Caco-2 (cell line): Measurements from ENCODE around the gene DENND2C. TPM values are rescaled to one million over a fixed set of nuclear protein-coding genes. Genes with fewer than 3 reads are reported as not detected.

ENCODE experiments used
- BruUV-seq: library from RNA; stranded (reverse); fragments of 400-500 nt; replicated peaks from 2 replicates; lab custom pipeline; 2021; lab: Mats Ljungman, UMichigan
- CTCF ChIA-PET: fragments of 300-600 bp; sonication (Branson Sonifier 250); formaldehyde crosslinking; loops from one replicate; lab custom pipeline; 2022; ENCODE audit warnings: antibody characterized with exemption; lab: Charles Lee
- POLR2A ChIA-PET: fragments of 300-600 bp; sonication (Branson Sonifier 250); formaldehyde crosslinking; loops from one replicate; lab custom pipeline; 2022; ENCODE audit warnings: antibody characterized with exemption; lab: Charles Lee
- DNase-seq, 2 experiments: peaks; one replicate each; pipeline versions ENCODE4 v3.0.0 to v3.0.0-alpha.2; 2020 to 2022
- H3K27me3 ChIP-seq: replicated peaks from 2 replicates; pipeline ENCODE4 v1.6.0; 2011; ENCODE audit warnings: low read length; ENCODE audit not compliant: control insufficient read depth, insufficient read depth
- H3K36me3 ChIP-seq: 2 replicates; pipeline ENCODE4 v1.5.1; 2011; ENCODE audit warnings: low read length; ENCODE audit not compliant: control insufficient read depth, insufficient read depth
- H3K4me1 ChIP-seq: fragments of 250-450 bp; sonication (Bioruptor Pico); 2 replicates; pipeline ENCODE4 v1.5.1; 2020; ENCODE audit warnings: mild to moderate bottlenecking
- H3K4me3 ChIP-seq: 2 replicates; pipeline ENCODE4 v1.5.1; 2011; ENCODE audit warnings: low read depth, mild to moderate bottlenecking, control low read depth, low read length
- H3K9me3 ChIP-seq: fragments of 250-450 bp; sonication (Bioruptor Pico); 2 replicates; pipeline ENCODE4 v1.5.1; 2020; ENCODE audit warnings: mild to moderate bottlenecking, moderate library complexity
- H3K27ac Mint-ChIP-seq: one replicate; pipeline ENCODE4 v1.8.0; 2022; ENCODE audit warnings: mixed read lengths; ENCODE audit not compliant: unreplicated experiment
- H3K27me3 Mint-ChIP-seq: one replicate; pipeline ENCODE4 v1.8.0; 2022; ENCODE audit warnings: mixed read lengths; ENCODE audit not compliant: insufficient read depth, unreplicated experiment
- H3K36me3 Mint-ChIP-seq: one replicate; pipeline ENCODE4 v1.8.0; 2022; ENCODE audit warnings: mild to moderate bottlenecking, mixed read lengths; ENCODE audit not compliant: insufficient read depth, unreplicated experiment
- H3K4me1 Mint-ChIP-seq: one replicate; pipeline ENCODE4 v1.8.0; 2022; ENCODE audit warnings: low read depth, mixed read lengths; ENCODE audit not compliant: unreplicated experiment
- H3K4me3 Mint-ChIP-seq: one replicate; pipeline ENCODE4 v1.8.0; 2022; ENCODE audit warnings: mild to moderate bottlenecking, moderate library complexity, mixed read lengths; ENCODE audit not compliant: unreplicated experiment
- H3K9me3 Mint-ChIP-seq: one replicate; pipeline ENCODE4 v1.8.0; 2022; ENCODE audit warnings: mixed read lengths; ENCODE audit not compliant: unreplicated experiment
- intact Hi-C: fragments of 100-400 bp; cut with micrococcal nuclease; formaldehyde crosslinking; loops from one replicate; pipeline ENCODE4 v1.10.0; 2022; ENCODE audit not compliant: unreplicated experiment
- total RNA-seq: library from RNA; stranded (reverse); gene quantifications from 2 replicates; pipeline ENCODE4 v1.2.3, GENCODE V29; 2022
- TF ChIP-seq, protein P1 (sequence below), 2 experiments: fragments of 200-600 bp in 1 of 2; IDR thresholded peaks; 1 replicate in 1 of 2; 2 replicates in 1 of 2; pipeline versions ENCODE4 v1.5.1 to v1.8.0; 2011 to 2022; ENCODE audit warnings: antibody characterized with exemption in 1 of 2, control low read depth in 1 of 2, inconsistent platforms in 1 of 2, low read depth in 1 of 2, low read length in 1 of 2, mild to moderate bottlenecking in 1 of 2, moderate library complexity in 1 of 2; ENCODE audit not compliant: insufficient read depth in 1 of 2, severe bottlenecking in 1 of 2, unreplicated experiment in 1 of 2

The DENND2C gene
- total RNA-seq, 1 experiment from 2014 or later: 1.1 TPM

DNA sequence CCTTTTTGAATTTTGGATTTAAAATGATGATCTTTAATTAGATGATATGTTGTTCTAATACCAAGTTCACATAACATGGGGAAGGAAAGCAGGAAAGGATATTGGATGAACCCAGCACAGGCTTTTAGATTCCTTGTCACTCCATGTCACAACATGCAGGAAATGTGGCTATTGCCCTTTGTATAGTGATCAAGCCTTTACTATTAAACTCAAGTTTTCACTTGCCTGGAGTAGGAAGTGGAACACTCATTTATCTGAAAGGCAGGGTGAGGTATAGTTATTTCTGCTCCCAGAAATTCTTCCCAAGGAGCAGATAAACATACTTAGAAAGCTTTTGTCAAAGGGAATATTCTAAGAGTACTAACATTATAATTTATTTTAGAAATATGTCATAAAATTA is 51.2 kb downstream of the DENND2C start:
- no peaks in the 10 kb centered on the region for H3K36me3 ChIP-seq
- no peaks in the 10 kb centered on the region for H3K27me3 Mint-ChIP-seq
- no TSS peak for BruUV-seq
- intact Hi-C loops: no loop called here
- ChIA-PET POLR2A (no interaction called here), CTCF (no interaction called here)
- H3K27me3 ChIP-seq: no peaks in the 10 kb centered on the region
- no peak overlapping the region for H3K27ac Mint-ChIP-seq
- DNase-seq: no peak
- H3K4me3 Mint-ChIP-seq: no peak overlapping the region
- no peaks in the 10 kb centered on the region for H3K36me3 Mint-ChIP-seq
- TF ChIP-seq, protein P1, sequence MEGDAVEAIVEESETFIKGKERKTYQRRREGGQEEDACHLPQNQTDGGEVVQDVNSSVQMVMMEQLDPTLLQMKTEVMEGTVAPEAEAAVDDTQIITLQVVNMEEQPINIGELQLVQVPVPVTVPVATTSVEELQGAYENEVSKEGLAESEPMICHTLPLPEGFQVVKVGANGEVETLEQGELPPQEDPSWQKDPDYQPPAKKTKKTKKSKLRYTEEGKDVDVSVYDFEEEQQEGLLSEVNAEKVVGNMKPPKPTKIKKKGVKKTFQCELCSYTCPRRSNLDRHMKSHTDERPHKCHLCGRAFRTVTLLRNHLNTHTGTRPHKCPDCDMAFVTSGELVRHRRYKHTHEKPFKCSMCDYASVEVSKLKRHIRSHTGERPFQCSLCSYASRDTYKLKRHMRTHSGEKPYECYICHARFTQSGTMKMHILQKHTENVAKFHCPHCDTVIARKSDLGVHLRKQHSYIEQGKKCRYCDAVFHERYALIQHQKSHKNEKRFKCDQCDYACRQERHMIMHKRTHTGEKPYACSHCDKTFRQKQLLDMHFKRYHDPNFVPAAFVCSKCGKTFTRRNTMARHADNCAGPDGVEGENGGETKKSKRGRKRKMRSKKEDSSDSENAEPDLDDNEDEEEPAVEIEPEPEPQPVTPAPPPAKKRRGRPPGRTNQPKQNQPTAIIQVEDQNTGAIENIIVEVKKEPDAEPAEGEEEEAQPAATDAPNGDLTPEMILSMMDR (IDR thresholded peaks at IDR 0.05; ENCODE audit: insufficient read depth in 1 of 2, low read depth in 1 of 2, low read length in 1 of 2, severe bottlenecking in 1 of 2, unreplicated experiment in 1 of 2): no peak
- H3K9me3 Mint-ChIP-seq: no peaks in the 10 kb centered on the region
- no peaks in the 10 kb centered on the region for H3K4me1 Mint-ChIP-seq
- no peaks in the 10 kb centered on the region for H3K4me1 ChIP-seq
- H3K4me3 ChIP-seq: no peak overlapping the region
- no peaks in the 10 kb centered on the region for H3K9me3 ChIP-seq

DNA sequence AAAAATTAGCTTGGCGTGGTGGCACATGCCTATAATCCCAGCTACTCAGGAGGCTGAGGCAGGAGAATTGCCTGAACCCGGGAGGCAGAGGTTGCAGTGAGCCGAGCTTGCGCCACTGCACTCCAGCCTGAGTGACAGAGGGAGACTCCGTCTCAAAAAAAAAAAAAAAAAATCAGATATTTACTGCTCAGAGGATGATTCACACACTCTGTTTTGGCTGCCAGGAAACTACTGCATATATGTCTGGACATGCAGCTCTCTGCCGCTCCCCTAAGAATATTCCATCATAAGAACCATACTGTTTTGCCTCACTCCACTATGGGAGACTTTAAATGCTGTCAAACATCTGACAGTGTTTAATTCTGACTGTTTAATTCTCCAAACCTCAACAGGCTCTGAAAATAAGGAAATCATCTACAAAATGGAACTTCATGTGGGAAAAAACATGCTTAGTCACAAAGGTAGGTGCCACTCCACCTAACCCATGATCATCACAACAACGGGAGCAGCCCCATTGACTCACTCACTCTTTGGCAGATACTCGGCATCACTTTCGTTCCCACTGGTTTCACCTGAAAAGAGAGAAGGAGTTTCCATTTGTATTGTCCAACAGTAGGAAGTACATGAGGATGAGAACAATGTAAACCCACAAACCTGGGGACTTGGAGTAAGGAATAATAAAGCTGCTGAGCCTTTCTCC is 59.2 kb downstream of the DENND2C start:
- ChIA-PET POLR2A (no interaction called here), CTCF (no interaction called here)
- Mint-ChIP-seq H3K9me3 (no peaks in the 10 kb centered on the region), H3K4me1 (no peaks in the 10 kb centered on the region), H3K27me3 (no peaks in the 10 kb centered on the region), H3K36me3 (no peaks in the 10 kb centered on the region), H3K4me3 (no peak overlapping the region), H3K27ac (no peak overlapping the region)
- no peaks in the 10 kb centered on the region for H3K4me1 ChIP-seq
- TF ChIP-seq, protein P1 (IDR thresholded peaks at IDR 0.05; ENCODE audit: insufficient read depth in 1 of 2, low read depth in 1 of 2, low read length in 1 of 2, severe bottlenecking in 1 of 2, unreplicated experiment in 1 of 2): no peak
- no peak for DNase-seq
- H3K27me3 ChIP-seq: no peaks in the 10 kb centered on the region
- H3K36me3 ChIP-seq: no peaks in the 10 kb centered on the region
- H3K4me3 ChIP-seq: no peak overlapping the region
- no TSS peak for BruUV-seq
- no peaks in the 10 kb centered on the region for H3K9me3 ChIP-seq
- intact Hi-C loops: no loop called here

DNA sequence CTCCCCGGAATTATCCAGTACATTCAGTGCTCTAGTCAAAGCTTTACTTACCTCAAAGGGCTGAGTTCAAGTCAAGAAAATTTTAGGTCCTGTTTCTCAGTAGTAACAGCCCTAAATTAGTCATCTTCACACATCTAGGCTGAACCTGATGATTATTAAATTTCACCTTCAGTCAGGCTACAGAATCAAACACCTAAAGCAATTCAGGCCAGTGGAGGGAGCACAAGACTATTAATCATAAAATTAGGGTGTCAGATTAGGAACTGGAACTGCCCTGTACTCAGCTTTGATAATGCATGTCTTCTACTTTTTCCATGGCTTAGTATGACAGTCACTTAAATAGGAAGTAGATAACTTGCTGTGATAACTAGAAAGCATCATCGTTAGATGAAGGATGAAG is 60.0 kb downstream of the DENND2C start:
- DNase-seq: no peak
- intact Hi-C loops: no loop called here
- Mint-ChIP-seq H3K4me3 (no peak overlapping the region), H3K9me3 (no peaks in the 10 kb centered on the region), H3K27me3 (no peaks in the 10 kb centered on the region), H3K36me3 (no peaks in the 10 kb centered on the region), H3K4me1 (no peaks in the 10 kb centered on the region), H3K27ac (no peak overlapping the region)
- no TSS peak for BruUV-seq
- H3K4me3 ChIP-seq: no peak overlapping the region
- H3K27me3 ChIP-seq: no peaks in the 10 kb centered on the region
- ChIA-PET CTCF (no interaction called here), POLR2A (no interaction called here)
- no peaks in the 10 kb centered on the region for H3K4me1 ChIP-seq
- no peaks in the 10 kb centered on the region for H3K36me3 ChIP-seq
- H3K9me3 ChIP-seq: no peaks in the 10 kb centered on the region
- TF ChIP-seq, protein P1 (IDR thresholded peaks at IDR 0.05; ENCODE audit: insufficient read depth in 1 of 2, low read depth in 1 of 2, low read length in 1 of 2, severe bottlenecking in 1 of 2, unreplicated experiment in 1 of 2): no peak
